GM21367 (cell line): ENCODE measurements around the gene USP36.
"Not testable (repeated sequence)": the region's sequence is repeated elsewhere in the genome, so short reads cannot be mapped to it uniquely, and the experiment has no call there.

Source experiments
- ATAC-seq: cut with Tn5 transposase; IDR thresholded peaks from one replicate; pipeline ENCODE4 v1.9.1; 2021; ENCODE audit not compliant: unreplicated experiment

USP36 gene

GRCh38 chr17:78840780-78841611 is at the start of gene USP36:
USP36 (minus strand) TSS chr17:78840814; CDS start chr17:78836363, 4,451 bp downstream.
- ATAC-seq = peak; percentile 80

GRCh38 chr17:78890096-78890495 is 49.5 kb upstream of the USP36 start:
- ATAC-seq = not testable (repeated sequence)

DNA sequence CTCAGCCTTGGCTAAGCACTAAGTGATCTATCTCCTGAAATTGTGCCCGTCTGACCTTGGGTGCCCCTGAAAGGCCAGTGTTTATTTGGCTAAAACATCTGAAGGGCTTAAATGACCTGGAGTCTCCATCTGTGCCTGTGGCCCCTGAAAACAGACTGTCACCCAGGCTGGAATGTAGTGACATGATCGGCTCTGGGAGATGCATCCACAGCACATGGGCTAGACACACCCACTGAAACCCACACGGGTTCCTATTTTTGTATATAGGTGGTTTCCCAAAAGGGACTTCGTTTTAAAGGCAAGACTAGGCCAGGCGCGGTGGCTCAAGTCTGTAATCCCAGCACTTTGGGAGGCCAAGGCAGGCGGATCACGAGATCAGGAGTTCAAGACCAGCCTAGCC is 48.9 kb upstream of the USP36 start:
- no peak for ATAC-seq

DNA sequence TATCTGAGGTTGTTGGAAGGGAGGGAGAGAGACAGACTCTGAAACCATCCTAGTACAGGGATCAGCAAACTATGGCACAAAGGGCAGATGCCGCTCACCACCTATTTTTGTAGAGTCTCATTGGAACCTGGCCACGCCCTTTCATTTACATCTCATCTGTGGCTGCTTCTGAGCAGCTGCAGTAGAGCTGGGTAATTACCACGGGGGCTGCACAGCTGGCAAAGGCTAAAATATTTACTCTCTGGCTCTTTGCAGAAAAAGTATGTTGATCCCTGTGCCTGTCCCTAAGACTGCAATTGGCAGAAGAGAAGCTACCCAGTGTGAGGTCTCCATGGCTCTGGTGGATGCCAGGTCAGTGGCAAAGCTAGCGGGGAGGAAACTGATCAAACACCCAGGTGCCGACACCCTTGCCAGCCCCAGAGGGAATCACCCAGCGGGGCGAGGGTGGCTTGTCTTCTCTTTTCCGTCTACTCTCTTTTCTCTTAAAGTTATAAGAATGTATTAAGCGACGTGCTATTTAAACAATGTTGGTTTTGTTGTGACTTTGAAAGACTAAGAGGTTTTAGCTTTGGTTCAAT is 48.4 kb upstream of the USP36 start:
- ATAC-seq = no peak

DNA sequence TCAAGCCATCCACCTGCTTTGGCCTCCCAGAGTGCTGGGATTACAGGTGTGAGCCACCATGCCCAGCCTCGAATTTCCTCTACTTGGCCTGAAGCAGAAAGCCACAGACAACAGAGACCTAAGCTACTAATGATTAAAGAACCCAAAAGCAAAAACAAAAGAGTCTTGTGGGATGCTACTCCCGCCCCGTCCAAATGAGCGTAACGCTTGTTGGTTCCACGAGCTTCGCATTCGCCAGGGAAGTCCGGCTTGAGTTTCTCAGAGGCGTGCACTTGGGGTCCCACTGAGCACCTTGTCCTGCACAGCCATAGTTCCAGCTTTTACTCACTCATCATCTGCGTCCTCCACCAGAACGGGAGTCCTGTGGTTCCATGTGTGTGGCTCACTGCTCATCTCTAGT is 46.3 kb upstream of the USP36 start:
- ATAC-seq = no peak

GRCh38 chr17:78885956-78886355 is 45.3 kb upstream of the USP36 start:
- ATAC-seq = no peak

DNA sequence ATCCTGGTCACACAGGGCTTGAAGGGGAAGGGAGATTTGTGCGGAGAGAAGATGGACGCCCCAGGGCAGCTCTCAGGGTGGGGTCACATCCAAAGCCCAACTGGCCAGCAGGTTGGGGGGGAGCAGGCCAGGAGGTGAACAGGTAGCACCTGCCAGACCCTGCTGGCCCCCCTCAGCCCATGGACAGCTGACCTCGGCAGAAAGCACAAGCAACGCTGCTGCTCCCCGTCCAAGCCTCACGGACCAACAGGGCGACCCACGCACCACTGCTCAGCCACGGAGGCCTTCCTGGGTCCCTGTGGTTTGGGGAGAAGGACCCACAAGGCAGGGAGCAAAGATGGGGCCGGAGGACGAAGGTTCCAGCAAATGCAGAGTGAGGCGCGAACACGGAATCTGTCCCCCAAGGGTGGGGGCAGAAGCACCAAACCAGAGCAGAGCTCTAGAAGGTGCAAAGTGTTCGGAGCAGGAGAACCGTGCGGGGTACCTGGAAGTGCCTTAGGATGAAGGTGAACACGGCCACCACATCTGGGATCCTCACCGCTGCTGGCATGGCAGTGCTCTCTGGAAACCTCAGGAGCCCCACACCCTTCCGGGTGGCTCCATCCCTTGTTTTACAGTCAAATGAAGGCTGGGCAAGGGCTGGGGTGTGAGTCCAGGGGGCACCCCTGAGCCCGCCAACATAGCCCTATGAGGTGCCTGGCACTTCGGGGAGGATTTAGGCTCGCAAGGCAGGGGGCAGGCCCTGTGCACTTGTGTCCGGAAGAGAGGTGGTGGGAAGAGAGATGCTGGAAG is 44.5 kb upstream of the USP36 start:
- no peak for ATAC-seq

- no peak for ATAC-seq
These were observed 43.7 kb upstream of the USP36 start for GRCh38 chr17:78884148-78884825.

GRCh38 chr17:78883533-78884131 is 43.0 kb upstream of the USP36 start:
- ATAC-seq = no peak

DNA sequence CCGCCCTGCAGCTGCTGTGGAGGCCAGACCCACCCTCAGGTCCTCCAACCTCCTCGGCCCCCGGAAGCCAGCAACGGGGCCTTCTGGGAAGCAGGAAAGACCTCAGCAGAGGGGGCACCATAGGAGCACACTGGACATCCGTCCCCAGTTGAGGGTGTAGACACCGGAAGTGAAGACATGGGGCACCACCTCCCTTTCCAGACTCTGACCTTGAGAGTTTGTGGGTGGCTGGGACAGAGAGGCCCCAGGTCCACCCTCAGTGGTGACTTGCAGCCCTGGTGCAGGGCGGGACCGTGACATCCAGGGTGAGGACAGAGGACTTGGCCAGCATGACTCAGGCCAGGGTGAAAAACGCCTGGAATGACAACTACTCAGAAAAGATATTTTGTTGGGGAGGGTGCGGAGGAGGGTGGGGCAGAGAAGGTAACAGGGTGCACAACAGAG is 42.5 kb upstream of the USP36 start:
- no peak for ATAC-seq

DNA sequence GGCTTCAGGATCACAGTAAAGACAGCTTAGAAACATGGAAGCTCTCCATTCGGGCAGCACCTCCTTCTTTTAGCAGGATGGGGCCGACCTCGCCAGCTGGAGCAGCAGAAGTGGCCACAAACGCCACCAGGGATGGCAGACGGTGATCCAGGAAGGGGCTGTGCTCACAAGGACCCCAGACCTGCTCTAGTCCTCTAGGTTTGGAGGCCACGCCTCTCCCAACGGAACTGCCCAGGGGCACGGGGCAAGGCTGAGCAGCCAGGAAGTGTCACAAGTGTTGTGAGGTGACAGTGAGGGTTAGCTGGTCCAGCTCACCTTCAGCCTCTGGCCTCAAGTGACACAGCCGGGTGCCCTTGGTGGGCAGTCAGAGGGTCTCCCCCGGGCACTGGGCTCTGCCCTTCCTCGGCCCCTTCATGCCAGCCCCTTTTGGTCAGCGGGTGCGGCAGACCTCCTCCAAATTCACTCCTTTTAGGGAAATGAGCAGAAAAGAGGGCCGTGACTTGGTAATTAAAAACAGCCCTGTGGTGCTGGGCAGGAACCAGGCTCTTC is 42.0 kb upstream of the USP36 start:
- ATAC-seq = no peak

GRCh38 chr17:78879635-78880186 is 39.1 kb upstream of the USP36 start:
- ATAC-seq = no peak

DNA sequence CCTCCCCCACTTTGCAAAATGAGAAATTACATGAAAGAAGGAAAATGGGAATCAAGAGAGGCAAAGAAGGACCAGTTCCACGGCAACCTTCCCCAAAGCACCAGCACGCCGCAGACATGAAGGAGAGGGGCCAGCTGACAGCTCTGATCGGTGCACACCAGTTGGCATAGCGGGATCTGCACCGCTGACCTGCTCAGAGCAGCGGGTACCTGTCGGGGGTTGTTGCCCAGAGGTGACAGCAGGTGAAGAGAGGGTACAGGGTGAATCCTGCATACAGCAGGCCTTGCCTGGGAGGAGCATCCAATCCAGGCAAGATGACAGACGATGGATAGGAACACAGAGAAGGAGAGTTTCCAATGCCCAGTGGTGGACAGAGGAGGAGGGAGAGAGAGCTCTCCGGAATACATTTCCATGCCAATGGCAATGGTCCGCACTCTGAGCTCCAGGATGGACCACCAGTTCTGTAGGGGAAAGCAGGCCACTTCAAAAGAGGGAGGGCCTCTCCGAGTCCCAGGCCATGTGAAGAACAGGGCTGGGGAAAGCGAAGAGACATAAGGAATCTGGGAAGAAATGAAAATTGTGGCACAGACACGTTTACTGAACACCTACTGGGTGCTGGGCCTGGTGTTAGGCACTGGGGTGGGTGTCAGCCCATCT is 38.4 kb upstream of the USP36 start:
- no peak for ATAC-seq

DNA sequence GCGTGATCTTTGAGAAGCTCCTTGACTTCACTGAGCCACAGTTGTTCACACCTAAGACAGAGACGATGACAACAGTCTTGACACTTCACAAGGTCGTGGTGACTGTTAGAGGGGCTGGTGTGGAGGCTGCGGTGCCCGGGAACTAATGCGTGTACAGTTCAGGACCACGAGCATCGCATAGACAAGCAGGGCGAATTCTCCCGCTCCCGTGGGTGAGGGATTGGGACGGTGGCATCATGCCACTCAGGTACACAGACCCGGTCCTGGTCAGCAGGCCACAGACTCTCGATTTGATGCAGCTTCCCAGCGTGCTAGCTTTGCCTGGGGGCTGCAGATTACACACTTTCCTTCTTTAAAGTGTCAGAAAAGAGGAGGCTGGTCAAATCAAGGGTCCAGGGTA is 37.6 kb upstream of the USP36 start:
- no peak for ATAC-seq

DNA sequence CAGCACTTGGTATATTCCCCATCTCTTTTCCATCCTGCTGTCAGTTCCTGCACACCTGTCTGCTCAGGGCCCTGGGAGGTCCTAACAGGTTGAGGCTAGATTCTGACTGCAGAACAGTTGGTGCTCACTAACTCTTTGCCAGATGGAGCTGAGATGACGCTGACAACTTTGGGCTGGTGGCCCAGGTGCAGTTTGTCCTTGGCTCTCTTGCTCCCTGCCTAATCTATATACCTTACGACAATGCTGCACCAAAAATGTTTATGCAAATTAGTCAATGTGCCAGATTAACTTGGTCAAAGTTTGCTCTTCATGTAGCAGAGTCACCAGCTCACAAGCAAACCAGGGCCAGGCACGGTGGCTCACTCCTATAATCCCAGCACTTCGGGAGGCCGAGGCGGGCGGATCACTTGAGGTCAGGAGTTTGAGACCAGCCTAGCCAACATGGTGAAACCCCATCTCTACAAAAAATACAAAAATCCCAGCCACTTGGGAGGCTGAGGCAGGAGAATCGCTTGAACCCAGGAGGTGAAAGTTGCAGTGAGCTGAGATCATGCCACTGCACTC is 36.4 kb upstream of the USP36 start:
- ATAC-seq = not testable (repeated sequence)

GRCh38 chr17:78876094-78876597 is 35.5 kb upstream of the USP36 start:
- ATAC-seq = no peak

DNA sequence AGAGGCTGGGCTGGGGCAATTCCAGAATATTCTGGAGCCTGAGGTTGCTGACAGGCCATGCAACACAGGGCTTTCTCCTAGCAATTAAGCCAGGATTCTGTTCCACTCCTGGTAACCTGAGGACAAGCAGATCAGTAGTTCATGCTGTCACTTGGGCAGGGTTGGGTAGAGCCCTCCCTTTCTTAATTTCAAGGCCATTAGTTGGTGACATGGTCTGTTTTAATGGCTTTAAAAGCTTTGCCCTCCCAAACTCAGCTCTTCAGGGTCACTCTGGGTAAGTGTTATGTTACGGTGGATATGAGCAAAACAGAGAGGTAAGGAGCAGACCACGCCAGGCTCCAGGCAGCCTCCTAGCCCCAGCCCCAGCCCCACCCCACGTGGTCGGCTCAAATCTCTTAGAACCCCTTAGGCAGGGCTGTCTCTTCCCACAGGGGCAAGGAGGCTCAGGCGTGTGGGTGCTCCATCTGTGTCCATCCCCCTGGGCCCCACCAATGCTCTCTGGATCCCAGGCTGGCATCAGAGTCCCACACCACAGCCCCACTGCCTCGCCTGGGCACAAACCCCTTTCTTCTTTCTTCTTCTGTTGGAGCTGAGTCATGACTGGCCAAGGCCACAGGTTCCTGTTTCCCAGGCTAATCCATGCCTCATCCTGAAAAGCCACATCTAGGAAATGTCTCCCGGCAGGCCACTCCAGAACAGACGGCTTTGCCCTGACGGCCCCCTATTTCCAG is 34.9 kb upstream of the USP36 start:
- no peak for ATAC-seq

- no peak for ATAC-seq
These were observed 33.1 kb upstream of the USP36 start for GRCh38 chr17:78873519-78874340.
